HG02678 (cell line): Measurements from ENCODE around the gene SPATC1L.

Experiments
- ATAC-seq: cut with Tn5 transposase; IDR thresholded peaks from one replicate; pipeline ENCODE4 v1.9.1; 2021; ENCODE audit warnings: mild to moderate bottlenecking, moderate library complexity; ENCODE audit not compliant: unreplicated experiment

SPATC1L gene

DNA sequence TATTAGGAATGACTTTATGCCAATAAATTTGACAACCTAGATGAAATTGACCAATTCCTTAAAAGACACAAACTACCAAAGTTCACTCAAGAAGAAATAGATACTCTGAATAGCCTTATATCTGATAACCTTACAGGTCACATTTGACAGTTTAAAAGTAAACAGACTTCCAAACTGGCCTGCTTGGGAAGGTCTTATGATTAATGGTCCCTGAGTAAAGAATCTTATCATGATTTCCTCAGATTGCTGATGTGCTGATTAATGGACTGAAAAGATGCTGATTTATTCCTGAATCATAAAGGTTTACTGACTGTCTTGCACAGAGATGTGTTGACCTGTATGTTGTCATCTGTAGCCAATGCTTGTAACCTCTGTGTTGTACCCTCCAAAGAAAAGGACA is 19.2 kb downstream of the SPATC1L start:
- ATAC-seq, result no peak

DNA sequence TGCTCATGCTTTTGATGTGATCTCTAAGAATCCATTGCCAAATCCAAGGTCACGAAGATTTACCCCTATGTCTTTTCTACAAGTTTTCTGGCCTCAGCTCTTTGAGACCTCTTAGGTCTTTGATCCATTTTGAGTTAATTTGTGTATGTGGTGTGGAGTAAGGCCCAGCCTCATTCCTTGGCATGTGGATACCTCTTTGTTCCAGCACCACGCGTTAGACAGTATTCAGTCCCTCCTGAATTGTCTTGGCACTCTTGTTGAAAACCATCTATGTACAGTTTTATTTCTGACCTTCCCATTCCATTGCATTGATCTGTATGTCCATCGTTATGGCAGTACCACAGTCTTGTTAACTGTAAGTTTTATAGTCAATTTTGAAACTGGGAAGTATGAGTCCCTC is 20.9 kb downstream of the SPATC1L start:
- no peak for ATAC-seq

DNA sequence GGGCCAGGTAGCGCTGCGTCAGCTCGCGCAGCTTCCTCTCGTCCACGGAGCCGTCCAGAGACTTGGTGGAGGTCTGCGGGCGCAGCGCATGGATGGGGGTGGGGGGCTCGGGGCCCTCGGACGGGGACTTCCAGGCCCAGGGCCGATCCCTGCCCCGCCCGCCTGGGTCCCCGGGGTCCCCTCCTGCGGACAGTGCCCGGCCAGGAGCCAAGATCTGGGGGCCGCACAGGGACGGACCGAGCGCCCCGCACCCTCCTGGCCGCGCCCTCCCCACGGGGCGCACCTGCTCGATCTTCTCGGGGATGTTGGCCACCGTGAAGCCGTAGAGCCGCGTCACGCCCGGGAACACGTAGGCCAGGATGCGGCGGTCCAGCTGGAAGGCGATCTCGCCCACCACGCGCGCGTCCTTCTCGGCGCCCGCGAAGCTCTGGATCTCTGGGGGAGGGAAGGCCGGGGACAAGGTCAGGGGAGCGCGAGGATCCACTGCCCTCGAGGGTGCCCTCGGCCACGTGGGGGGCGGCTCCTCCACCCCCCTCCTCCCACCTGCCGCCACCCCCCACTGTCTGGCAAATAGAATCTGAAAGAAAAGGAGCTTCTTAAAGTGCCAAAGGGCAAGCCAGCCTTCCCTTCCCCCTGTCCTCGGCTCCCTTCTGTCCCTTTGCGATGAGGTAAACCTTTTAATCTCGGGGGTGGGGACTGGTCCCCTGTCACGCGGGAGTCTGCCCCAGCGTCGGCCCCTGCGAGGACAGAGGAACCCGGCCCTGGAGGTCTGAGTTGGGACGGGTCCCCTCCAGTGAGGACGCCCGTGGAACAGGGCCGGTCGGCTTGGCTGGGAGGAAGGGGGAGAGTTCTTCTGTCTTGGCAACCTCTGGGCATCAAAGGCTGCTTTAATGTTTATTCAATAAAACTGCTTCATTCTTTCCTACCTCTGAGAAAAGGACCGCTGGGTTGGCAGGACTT is 22.3 kb downstream of the SPATC1L start:
- ATAC-seq, result no peak

DNA sequence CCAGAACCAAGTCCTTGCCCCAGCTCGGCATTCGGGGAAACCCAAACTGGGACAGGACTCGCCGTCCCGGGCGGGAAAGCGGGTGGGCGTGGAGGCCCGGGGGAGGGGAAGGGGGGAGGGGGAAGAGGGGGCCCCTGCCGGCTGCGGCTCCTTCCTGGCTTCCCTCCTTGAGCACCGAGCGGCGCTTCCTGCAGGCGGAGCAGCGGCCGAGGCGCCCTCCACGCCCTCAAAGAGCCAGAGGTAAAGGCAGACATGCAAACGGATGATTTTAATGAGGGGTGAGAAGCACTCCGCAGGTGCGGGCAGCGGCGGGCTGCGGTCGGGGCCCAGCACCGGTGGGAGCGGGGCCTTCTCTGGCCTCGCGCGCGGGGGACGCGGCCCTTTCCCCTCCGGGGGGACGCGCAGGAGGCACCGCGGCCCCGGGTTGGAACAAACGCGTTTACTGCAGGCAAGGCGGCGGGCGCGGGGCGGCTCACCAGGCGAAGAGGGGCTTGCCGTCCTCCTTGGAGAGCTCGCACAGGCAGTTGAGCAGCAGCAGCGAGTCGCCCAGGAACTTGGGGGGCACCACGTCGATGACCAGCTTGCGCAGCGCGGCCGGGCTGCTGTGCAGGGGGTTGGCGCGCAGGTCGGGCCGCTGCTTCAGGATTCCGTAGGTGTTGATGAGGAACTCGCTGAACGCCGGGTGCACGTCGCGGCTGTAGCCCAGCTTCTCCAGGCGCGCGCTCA is 23.2 kb downstream of the SPATC1L start:
- ATAC-seq, result no peak

DNA sequence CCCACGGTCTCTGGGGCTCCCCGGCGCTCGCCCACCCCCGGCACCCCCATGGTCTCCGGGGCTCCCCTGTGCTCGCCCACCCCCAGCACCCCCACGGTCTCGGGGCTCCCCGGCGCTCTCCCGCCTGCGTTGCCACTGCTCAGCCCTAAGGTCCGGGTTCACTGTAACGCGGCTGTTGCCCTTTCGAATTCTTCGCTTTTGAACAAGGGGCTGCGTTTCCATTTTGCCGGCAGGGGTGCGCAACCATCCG is 23.7 kb downstream of the SPATC1L start:
- no peak for ATAC-seq

DNA sequence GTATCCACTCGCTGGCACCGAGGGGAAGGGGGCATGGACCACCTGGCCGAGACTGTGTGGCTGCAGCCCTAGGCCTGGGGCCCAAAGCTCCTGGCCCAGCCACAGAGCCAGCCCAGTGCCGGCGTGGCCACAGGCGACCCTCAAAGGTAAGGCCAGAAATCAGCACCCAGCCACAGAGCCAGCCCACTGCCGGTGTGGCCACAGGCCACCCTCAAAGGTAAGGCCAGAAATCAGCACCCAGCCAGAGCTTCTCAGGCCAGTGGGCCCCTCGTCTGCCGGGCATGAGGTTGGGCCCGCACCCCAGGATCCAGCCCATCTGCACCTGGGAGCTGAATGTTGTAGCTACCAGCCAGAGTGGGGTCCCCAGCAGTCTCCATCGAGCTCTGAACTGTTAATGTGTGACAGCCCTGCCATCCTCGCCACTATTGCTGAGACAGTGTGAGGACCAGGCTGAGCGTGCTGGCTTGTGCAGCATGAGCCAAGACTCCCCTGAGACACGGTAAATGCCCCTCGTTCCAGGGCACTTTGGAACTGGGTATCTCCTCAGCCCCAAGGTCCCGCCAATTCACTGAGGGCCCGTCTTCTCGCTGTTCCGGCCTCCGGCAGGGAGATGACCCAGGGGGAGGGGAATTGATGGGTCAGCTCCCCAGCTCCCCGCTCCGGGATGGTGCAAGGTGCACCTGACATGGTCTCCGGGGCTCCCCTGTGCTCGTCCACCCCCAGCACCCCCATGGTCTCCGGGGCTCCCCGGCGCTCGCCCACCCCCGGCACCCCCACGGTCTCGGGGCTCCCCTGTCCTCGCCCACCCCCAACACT is 24.2 kb downstream of the SPATC1L start:
- ATAC-seq, result no peak

DNA sequence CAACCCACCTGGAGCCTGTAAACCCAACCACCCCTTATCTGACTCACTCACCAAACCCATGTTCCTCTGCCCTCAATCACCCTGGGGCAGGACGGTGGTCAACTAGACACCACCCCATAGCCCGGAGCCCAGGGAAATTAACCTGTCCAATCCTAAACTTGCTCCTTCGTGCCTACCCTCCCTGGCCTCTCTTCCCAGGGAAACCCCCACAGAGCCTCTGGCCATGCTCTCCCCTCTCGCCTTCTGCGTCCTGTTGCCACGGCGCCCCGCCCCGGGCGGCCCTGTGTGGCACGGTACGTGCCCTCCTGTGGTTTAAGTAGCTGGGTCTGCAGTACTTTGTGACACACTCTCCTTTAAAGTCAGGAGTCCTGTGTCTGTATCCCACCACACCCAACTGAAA is 24.9 kb downstream of the SPATC1L start:
- no peak for ATAC-seq

DNA sequence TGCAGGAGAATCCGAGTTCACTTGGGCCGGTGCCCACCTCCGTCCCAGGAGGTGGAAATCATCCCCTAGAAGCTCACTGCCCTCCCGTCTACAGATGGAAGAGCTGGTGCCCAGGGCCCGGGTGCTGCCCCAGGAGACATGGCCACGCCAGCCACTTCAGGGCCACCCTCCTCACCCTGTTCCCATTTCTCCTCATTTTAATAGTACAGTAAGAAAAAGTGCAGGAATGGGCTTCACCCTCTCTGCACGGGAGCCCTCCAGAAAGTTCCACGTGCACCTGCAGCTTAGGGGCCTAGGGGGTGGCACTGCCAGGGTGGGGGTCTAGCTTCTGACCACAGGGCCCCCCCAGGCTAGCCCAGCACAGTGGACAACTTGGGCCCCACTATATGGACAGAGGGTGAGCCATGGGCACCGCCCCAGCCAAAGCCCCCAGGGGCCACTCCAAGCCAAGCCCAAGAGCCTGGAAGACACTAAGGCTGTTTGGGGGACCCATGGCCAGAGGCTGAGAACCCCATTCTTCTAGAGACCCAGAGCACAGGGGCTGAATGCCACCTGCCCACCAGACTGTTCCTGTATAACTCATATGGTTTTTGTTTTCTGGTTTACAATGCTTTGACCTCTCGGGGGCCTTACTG is 25.5 kb downstream of the SPATC1L start:
- ATAC-seq, result no peak

DNA sequence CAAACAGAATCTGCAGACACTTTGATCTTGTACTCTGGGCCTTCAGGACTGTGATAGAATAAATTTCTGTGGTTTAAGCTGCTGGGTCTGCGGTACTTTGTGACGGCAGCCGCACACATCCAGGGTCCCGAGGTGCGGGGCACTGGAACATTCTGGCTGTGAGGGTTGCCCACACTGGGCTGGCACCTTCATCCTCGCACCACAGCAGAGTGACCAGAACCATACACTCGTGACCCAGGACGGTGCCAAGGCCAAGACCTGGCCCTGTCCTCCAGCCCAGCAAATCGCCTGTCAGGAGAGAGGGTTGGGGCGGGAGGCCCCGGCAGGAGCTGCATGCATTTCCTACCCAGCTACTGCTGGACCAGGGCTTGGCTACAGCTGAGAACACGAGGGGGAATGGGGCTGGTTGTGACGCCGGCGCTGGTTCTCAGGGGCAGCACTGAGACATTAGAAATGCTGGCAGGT is 26.2 kb downstream of the SPATC1L start:
- ATAC-seq, result no peak

DNA sequence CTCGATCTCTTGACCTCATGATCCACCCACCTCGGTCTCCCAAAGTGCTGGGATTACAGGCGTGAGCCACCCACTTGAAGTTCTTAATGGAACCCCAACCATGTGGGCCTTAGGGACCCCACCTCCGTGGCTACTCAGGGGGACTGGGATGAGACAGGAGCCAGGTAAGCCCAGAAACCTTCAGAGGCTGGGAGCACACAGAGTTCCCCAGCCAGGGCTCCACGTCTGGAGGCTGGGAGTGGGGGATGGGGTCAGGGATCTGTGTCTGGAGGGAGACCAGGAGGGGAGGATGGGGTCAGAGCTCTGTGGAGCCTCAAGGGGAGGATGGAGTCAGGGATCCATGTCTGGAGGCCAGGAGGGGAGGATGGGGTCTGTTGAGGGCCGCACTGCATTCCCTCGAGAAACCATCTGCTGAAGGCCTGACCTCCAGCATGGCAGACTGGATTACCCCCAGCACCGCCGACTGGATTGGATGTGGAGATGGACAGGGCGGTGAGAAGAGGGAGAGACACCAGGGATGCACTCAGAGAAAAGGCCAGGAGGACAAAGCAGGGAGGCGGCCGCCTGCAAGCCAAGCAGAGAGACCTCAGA is 26.8 kb downstream of the SPATC1L start:
- no peak for ATAC-seq

DNA sequence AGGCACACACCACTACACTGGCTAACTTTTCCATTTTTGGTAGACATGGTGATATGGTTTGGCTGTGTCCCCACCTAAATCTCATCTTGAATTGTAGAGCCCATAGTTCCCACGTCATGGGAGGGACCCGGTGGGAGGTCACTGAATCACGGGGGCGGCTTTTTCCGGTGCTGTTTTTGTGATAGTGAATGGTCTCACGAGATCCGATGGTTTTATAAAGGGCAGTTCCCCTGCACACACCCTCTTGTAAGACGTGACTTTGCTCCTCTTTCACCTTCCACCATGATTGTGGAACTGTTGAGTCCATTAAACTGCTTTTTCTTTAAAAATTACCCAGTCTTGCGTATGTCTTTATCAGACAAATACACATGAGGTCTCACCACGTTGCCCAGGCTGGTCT is 27.6 kb downstream of the SPATC1L start:
- no peak for ATAC-seq

DNA sequence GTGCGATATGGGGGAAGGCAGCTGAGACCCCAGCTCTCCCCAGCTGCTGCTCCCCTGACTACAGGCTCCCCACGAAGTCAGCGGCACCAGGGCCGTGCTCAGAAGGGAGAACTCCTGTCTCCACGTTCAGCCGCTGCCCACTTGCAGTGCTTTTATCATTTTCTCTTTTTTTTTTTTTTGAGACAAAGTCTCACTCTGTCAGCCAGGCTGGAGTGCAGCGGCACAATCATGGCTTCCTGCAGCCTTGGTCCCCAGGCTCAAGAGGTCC is 27.9 kb downstream of the SPATC1L start:
- no peak for ATAC-seq

DNA sequence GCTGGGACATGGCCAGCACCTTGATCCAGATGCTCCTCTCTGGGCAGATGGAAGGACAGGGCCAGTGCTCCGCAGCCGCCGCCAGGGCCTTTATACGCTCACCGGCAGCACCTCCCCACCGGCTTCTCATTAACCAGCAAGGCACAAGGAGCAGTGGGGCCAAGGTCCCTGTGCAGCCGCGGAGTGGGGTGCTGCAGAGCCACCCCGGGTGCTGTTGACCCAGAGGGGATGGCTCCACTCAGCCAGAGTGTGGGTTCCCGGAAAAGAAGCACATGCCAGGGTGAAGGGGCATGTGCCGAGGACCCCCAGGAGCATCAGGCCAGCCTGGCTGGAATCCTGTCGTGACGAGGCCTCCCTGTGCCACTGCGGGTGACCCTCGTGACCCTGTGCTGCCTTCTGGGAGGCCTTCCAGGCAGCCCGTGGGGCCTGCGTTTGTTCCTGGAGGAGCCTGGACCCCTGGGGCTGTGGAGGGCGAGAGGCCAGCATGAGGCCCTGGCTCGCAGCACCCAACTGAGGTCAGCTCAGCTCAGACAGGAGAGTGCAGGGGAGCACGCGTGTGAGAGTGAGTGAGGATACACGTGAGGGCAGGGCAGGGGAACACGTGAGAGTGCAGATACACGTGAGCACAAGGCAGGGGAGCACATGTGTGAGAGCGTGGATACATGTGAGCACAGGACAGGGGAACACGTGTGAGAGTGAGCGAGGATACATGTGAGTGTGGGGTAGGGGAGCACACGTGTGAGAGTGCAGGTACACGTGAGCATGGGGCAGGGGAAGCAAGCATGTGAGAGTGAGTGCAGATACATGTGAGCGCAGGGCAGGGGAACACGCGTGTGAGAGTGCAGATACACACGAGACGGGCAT is 28.5 kb downstream of the SPATC1L start, which contains the start of gene FTCD:
Gene FTCD, minus strand, starts transcription at position 66 of the 864 bp plus-strand sequence. Its CDS starts 56 bp downstream, at position 10.
- ATAC-seq, result no peak

DNA sequence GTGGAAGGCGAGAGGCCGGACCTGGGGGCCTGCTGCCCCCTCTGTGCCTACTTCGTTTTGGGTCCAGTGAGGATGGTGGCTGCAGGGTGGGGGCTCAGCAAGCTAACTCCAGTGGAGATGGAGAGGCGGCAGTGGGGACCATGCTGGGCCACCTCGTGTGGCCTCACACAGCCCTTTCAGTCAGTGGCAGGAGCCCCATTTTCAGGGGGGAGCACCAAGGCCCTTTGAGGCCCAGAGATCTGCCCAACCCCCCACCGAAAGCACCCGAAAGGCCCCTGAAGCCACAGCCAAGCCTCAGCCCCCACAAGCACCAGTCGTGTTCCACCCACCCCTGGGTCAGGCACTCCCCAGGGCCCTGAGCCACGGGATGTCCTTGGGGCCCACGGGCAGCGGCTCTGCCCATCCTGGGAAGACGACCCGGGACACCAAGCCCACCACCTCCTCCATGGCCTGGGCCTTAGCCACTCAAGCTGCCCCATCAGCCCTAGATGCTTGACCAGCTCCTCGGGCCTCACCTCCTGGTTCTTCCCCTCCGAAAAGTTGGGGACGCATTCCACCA is 29.2 kb downstream of the SPATC1L start:
- no peak for ATAC-seq

DNA sequence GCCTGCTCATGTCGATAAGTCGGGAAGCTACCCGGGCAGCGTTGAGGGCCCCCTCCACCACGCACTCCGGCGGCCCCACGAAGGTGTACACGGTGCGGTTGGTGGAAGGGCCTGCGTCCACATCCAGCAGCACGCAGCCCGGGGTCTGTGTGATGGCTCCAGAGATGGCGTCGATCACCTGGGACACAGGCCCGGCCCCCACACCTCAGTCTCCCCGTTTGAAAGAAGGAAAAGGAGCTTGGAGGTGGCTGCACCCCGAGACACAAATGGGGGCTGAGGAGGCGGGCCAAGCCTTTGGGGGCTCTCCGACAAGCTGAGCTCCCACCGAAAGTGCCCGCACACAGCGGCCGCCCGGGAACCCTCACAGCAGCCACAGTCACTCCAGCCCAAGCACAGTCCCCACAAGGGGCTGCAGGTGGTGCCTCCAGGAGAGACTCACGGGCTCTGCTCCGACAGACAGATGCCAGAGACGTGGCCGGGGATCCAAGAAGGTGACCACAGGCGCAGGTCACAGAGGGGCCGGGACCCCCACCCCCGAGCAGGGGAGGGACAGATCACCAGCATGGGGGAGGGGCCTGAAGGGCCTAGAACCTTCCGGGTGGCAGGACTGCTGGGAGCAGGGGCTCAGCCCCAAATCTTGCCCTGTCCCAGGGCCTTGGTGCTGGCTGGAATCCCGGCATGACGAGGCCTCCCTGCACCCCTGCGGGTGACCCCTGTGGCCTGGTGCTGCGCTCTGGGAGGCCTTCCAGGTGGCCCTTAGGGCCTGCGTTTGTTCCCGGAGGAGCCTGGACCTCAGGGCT is 29.9 kb downstream of the SPATC1L start:
- no peak for ATAC-seq

DNA sequence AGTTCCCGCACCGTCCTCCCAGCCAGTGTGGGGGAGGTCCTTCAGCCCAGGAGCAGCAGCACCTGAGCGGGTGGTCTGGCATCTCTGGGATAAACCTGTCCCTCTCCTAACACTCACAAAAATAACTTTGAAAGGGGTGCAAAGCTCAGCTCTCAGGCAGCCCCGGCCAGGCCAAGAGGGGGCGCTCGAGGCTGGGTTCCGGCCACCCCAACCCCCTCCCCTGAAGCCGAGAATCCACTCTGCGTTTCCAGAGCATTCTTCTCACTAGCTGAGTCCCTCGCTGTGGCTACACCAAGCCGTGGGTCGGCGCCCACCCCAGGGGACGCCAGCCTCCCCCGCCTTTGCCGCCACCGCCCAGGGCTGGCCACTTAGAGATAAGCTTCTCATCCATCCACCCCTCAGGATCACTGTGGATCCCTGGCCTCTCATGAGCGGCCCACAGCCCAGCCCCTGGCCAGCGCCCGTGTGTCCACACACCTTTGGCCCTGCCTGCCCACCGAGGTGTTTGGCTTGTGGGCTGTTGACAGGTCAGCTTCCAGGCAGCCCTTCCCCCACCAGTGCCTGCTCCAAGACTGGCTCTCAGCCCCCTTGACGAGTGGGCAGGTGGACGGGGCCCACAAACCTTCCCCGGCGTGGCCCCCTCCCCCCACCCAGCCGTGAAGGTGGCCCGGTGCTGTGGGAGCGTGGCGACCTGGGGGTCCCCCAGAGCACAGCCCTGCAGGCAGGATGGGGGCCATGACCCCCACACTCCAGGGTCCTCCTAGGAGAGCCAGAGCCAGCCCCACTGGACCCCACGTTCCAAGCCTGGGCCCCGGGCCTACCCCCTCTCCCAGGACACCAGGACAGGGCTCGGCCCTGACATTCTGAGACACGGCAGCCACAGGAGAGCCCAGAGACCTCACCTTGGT is 30.8 kb downstream of the SPATC1L start:
- ATAC-seq, result no peak

DNA sequence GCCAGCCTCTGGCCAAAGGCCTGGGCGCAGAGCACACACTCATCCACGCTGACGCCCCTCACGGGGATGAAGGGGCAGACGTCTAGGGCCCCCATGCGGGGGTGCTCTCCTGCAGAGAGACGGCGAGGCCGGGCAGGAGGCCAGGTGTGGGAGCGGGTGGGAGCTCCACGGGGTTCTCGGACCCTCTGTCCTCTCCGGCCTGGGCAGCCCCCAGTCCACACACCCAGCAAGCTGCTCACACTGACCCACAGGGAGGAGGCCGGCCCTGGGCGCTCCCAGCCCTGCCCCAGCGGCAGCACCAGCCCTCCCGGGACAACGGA is 31.4 kb downstream of the SPATC1L start:
- no peak for ATAC-seq
